GM19397 (cell line): Measurements from ENCODE around the gene DDX49.
"Not testable (repeated sequence)": the region's sequence is repeated elsewhere in the genome, so short reads cannot be mapped to it uniquely, and the experiment has no call there.

Experiments used
- ATAC-seq: cut with Tn5 transposase; IDR thresholded peaks from one replicate; pipeline ENCODE4 v1.9.1; 2021; ENCODE audit warnings: mild to moderate bottlenecking, moderate library complexity; ENCODE audit not compliant: unreplicated experiment

Gene DDX49

DNA sequence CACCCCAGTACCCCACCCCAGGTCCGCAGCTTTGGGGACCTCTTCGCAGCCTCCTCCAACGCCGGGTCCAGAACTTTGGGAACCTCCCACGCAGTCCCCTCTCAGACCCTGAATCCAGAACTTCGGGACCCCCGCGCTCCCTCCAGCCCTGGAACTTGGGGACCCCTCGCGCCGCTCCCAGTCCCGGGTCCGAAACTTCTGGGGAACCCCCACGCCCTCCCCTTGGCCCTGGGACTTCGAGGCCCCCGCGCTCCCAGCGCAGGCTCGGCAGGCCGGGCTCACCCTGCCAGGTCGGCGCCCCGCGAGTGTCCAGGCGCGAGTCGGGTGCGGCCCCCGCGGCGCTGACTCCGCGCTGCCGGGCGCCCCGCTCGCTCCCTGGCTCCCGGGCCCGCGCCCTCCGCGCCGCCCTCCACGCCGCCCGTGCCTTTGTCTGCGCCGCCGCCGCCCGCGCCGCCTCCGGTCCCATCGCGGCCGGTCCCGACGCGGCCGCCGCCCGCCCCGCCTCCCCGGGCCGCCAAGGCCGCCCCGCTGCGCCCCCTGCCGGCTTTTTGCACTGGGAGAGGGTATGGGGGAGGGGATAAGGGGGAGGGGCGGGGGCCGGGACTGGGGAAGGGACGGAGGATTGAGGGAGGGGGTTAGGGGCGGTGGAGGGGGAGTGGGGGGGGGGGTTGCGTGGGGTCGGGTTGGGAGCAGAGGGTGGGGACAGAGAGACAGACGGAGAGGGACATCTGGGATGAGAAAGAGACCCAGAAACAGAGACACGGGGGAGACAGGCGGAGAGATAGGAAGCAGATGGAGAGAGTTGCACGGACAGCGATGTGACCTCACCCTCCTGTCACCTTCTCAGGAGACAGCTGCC is 21.5 kb downstream of the DDX49 start, which contains the start of gene HOMER3:
Gene HOMER3 (minus strand): TSS at position 449 of the 859 bp plus-strand sequence. CDS start 2,235 bp downstream, outside the sequence.
- ATAC-seq = no peak

DNA sequence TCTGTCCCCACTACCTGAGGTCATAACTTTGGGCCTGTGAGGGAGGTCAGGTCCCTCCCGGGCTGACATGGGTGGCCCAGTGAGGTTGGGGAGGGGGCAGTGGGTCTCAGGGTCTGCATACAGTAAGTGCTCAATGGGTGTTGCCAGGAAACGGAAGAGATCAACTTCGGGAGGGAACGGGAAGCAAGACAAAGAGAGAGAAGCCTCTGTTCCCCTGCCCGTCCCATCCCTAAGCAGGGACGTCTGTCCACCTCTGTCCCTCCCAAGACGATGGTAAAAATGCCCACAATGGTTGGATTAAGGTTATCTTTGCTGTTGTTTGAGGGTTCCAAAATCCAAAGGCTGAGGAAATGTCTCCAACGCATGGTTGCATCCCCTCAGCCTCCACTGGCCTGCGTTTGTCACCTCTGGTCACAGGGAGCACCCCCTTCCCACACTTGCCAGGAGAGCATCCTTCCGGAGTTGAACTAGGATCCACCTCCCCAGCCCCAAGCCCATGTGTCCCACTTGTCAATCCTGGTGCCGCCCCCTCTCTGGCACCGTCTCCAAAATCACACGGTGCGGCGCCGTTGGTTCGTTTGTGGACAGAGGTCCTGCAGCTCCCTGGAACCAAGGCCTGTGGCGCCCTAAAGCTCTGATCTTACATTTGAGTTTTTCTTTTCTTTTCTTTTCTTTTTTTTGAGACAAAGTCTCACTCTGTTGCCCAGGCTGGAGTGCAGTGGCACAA is 22.3 kb downstream of the DDX49 start:
- ATAC-seq = no peak

DNA sequence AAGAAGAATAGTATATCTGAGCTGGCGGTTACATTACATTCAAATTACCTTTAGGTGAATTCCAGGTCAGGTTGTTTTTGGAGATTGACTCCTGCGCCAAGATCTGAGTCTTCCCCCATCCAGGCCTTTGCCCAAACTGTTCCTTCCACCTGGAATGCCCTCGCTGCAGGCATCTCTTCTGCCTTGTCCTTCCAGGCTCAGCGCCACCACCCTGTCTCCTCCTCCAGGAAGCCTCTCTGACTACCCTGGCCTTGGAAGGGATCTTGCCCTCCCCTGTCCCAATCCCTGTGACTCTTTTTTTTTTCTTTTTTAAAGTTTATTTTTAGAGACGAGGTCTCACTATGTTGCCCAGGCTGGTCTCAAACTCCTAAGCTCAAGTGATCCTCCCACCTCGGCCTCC is 23.2 kb downstream of the DDX49 start:
- ATAC-seq = no peak

DNA sequence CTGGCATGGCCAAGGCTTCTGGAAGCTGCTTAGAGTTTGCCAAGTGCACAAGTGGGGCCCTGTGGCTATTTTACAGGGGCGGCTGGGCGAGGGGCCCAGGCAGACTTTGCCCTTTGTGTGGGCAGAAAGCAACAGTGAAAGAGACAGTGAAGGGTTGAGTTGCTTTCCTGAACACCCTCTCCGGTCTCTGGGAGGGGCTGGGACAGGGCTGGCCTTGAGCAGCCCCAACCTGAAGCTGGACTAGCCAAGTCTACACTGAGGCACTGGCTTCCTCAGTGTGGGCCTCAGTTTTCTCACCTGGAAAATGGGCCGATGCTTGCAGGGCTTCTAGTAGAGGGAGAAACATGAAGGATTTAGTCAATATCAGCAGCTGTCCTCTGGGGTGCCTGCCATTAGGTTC is 23.9 kb downstream of the DDX49 start:
- no peak for ATAC-seq

DNA sequence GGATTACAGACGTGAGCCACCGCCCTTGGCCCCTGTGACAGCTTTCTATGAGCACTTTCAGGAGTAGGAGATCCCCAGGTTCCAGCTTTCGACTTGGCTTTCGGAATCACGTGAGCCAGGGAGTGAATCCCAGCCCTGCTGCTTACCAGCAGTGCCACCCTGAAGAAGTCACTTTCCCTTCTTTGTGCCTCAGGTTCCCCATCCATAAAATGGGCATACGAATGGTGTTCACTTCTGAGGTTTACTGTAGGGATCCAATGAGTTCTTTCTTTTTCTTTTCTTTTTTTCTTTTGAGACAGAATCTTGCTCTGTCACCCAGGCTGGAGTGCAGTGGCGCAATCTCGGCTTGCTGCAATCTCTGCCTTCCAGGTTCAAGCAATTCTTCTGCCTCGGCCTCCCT is 25.8 kb downstream of the DDX49 start:
- no peak for ATAC-seq

DNA sequence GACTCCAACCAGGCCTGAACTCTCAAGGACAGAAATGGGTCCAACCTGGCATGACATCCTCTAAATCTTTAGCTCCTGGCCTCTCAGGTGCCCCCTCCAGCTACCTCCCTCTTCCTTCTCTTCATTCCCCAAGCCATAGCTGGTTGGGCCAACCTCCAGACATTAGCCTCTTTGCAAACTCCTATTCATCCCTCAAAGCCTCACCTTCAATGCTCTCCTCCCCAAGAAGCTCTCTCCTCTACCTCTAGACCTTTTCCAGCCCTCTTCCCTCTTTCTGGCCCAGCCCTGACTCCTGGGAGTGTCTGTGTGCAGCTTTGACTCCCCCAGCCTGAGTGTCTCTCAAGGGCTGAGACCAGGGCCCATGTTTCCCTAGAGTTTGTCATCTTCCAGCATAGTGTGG is 26.8 kb downstream of the DDX49 start:
- no peak for ATAC-seq

DNA sequence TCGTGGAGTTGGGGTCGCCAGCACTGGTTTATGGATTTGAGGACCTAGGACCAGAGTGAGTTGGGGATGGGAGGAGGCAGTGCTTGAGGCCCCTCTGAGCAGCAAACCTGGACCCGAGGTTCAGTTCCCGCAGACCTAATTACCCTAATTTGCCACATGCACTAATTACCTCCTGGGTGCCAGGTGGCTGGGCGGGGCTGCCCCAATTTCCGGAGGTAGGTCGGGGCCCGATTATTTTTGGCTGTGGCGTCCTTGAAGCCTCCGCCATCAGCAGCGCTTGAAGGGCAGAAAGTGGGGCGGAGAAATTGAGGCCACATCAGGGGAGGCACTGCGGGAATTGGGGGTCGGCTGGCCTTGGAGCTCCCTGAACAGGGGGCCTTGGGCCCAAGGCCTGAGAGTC is 27.4 kb downstream of the DDX49 start:
- ATAC-seq = no peak

DNA sequence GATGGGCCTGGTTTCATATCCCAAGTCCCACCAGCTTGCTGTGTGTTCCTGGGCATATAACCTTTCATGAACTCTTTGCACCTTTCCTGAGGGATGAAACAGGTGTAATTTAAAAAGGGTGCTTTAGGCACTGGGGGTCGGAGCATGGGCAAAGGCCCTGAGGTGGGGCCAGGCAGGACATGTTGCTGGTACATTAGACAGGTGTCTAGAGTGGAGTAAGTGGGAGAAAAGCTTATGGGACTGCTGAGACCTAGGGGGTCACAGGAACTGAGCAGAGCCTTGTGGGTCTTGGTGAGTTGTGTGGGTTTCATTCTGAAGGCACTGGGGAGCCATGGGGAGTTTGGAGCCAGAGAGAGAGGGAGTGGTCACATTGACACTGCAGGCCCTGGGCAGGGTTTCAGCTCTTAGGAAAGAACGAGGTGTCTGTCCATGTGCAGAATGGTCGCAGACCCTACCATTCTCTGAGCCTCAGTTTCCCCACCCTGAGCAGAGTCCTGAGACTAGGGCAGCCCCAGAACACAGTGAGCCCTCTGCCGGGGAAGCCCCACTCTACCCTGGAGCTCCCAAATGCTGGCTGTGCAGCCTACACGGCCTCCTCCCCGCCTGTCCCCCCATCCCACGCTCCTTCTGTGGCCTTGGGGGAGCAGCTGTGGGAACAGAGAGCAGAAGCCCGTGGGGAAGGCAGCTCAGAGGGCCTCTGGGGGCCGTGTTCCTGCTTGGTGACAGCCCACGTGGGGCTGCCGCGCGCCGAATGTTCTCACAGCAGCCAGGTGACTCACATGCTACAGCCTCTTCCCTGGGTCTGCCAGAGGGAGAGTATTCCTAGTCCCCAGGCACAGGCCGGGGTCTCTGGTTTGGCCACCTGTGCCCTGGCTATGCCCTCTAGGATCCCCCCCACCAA is 28.8 kb downstream of the DDX49 start:
- no peak for ATAC-seq

DNA sequence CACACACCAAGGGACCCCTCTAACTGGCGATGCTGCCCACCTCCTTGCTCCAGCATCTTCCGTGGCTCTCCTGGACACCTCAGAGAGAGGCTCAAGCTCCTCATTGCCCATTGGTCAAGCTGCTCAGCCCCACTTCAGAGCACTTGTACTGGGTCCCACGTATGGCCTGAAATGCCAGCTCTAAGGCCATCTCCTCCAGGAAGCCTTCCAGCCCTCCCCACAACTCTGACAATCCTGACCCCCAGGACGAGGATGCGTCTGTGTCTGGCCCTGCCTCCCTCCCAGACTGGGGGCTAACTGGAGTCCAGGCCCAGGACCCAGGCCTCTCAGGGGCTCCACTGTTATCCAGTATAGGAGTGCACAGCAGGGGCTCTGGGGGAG is 29.5 kb downstream of the DDX49 start:
- no peak for ATAC-seq

DNA sequence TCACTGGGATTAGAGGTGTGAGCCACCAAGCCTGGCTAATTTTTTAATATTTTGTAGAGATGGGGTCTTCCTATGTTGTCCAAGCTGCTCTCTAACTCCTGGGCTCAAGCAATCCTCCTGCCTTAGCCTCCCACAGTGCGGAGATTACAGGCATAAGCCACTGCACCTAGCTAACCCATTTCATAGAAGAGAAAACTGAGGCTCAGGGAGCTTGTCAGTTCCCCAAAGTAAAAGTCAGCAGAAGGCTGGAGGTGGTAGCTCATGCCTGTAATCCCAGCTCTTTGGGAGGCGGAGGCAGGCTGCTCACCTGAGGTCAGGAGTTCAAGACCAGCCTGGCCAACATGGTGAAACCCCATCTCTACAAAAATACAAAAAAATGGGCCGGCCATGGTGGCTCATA is 30.3 kb downstream of the DDX49 start:
- ATAC-seq = no peak

DNA sequence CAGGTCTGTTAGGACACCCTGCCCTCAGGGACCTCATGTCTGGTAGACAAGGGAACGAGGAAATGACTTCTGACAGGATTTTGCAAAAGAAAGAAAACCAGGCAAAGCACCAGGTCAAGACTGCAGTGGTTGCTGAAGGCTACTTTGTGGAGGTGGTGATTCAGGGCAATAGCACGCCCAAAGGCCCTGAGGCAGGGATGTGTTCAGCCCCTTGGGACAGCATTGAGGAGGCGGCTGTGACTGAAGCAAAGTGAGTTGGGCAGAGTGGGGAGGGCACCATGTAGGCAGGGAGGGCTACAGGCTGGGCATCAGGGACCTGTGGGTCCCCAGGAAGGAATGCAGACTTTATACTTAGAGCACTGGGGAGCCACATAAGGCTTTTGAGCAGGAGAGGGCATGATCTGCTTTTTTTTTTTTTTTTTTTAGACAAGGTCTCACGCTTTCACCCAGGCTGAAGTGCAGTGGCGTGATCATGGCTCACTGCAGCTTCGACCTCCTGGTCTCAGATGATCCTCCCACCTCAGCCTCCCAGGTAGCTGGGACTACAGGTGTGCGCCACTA is 32.3 kb downstream of the DDX49 start:
- no peak for ATAC-seq

DNA sequence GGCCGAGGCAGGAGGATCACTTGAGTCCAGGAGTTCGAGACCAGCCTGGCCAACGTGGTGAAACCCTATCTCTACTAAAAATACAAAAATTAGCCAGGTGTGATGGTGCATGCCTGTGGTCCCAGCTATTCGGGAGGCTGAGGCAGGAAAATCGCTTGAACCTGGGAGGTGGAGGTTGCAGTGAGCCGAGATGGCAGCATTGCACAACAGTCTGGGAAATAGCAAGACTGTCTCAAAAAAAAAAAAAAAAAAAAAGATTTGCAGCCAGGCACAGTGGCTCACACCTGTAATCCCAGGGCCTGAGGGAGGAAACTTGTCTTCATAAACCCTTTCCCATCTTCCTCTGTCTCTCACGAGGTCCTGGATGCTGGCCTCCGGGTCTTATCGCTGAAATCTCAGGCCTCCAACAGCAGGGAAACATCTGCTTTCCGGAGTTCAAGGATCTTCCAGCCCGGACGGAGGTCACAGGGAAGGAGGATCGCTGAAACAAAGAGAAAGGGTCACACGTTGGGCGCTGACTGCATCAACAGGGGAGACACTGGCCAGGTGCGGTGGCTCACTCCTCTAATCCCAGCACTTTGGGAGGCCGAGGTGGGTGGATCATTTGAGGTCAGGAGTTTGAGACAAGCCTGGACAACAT is 33.0 kb downstream of the DDX49 start:
- ATAC-seq = not testable (repeated sequence)

DNA sequence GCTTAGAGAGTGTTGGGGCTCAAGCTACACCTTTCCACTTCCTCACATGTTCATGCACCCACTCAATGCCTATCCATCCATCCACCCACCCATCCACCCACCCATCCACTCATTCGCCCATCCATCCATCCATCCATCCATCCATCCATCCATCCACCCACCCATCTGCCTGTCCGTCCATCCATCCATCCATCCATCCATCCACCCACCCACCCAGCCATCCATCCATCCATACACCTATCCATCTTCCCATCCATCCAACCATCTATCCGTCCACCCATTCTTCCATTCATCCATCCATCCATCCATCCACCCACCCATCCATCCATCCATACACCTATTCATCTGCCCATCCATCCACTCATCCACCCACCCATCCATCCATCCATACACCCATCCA is 34.6 kb downstream of the DDX49 start:
- ATAC-seq = no peak

DNA sequence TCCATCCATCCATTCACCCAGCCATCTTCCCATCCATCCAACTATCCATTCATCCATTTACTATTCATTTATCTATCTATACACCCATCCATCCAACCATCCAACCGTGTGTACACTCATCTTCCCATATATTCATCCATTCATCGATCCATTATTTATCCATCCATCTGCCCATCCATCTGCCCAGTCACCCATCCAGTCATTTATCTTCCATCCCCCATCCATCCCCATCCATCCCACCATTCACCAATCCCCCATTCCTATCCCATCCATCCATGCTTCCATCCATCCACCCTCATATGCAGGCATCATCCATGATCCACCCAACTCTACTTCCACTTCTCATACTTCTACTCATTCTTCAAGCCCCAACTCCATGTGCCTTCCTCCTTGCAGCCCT is 35.5 kb downstream of the DDX49 start:
- no peak for ATAC-seq

DNA sequence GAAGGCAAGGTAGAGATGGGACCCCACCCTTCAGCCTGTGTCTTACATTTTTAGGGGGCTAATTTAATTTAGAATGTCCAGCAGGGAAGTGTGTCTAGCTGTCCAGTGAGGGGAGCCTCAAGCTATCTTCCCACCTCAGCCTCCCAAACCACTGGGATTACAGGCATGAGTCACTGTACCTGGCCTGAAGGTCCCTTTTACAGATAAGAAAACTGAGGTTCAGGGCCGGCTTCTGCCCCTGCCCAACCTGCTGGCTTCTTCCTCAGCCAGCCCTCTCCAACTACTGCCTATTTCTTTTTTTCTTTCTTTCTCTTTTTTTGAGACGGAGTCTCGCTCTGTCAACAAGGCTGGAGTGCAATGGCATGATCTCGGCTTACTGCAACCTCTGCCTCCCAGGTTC is 40.9 kb downstream of the DDX49 start:
- ATAC-seq = no peak

DNA sequence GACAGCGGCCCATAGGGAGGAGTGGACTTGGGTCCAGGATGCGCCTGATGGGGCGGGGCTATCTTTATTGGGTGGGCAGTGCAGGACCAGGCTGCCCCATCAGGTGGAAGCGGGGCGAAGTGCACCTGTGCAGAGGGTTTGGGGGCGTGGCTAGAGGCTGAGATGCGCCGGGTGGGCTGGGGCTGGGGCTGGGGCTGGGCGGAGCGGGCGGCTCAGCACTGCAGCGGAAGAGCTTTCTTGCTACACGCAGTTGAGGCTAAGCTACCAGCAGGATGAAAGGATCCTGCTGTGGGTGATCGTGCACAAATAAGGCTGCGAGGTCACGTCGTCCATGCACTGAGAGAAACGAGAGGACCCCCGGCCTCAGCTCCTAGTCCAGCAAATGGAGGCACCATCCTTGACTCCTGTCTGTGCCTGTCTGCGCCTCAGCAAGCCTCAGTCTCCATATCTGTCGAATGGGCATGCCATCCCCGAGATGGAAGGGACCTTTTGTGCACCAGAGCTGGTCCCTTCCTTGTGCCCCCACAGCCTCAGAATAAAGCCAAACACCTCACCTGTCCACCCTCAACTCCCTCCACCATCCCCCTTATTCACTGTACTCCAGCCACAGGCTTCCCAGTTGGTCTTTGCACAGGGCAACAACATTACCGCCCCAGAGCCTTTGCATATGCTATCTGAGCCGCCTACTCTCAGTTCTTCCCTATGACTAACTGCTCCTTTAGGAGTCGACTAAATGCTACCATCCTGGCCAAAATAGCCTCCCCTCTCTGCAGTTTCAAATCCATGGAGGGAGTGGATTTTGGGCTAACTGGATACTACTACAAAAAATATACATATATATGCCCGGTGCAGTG is 42.5 kb downstream of the DDX49 start:
- ATAC-seq = no peak

DNA sequence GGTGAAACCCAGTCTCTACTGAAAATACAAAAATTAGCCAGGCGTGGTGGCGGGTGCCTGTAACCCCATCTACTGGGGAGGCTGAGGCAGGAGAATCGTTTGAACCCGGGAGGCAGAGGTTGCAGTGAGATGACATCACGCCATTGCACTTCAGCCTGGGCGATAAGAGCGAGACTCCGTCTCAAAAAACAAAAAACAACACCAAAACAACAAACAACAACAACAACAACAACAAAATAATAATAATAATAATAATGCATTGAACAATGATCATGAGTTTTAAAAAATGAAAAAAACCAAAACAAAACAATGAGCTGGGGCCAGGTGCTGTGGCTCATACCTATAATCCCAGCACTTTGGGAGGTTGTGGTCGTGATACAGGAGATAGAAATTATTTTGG is 44.6 kb downstream of the DDX49 start:
- ATAC-seq = no peak

DNA sequence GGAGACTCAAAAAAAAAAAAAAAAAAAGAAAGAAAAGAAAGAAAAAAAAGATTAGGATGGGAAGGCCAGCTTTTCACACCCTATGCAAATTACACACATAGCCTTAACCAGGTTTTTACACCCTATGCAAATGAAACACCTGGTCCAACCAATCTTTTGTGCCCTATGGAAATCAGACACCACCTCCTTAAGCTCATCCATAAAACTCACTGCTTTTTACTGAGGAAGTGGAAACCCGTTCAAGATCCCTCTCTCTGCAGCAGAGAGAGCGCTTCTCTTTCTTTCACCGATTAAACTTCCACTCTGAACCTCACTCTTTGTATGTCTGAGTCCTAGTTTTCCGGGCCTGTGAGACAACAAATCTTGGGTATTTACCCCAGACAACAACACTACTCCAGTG is 46.8 kb downstream of the DDX49 start:
- ATAC-seq = no peak

DNA sequence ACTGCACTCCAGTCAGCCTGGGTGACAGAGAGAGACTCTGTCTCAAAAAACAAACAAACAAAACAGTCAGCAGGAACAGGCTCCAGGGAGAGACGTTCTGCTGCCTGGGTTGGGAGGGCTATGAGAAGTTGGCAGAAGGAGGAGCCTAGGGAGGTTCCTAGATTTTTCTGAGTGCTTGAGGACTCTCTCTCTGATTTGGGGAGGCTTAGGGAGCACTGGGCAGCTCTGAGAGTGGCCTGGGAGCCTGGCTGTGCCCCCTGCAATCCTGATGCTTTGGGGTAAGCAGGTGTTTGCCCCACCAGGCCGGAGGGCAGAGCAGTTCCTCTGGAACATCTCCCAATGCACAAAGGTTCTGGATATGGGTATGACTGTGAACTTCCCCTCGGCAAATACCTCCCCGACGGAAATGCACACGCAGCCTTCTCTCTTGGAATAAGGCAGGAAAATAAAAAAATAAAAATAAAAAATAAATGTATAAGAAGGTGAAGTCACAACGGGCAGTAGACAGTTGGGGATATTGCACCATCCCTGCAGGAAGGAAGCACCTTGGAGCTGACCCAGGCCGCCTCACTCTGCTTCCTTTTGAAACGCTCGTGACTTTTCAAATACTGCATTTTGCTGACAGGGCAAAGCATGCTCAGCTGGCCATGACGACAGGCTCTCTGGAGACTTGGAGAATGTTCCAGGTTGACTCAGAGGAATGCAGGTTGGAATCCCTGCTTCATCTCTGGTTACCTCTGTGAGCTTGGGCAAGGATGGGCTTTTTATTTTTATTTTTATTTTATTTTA is 48.0 kb downstream of the DDX49 start:
- no peak for ATAC-seq
